Kidney (tissue), 22 donors: ENCODE results near the gene TBX22. TPM values are rescaled to one million over a fixed set of nuclear protein-coding genes. Genes with fewer than 3 reads are reported as not detected.

Source experiments
- DNase-seq, 5 donors: peaks; one replicate each; pipeline ENCODE4 v3.0.0-alpha.2; 2013 to 2020
- FAIRE-seq: peaks from 2 replicates; lab custom pipeline; 2012; peaks lifted over from hg19 to GRCh38; lab: Jason Lieb, UNC
- H3K27ac ChIP-seq, 2 donors: one replicate each; pipeline ENCODE4 v1.7.0; 2013; ENCODE audit warnings: low read depth in 2 of 2, low read length in 2 of 2, inconsistent platforms in 1 of 2
- H3K27me3 ChIP-seq: one replicate; pipeline ENCODE4 v1.7.1; 2013; ENCODE audit warnings: low read length, inconsistent platforms; ENCODE audit not compliant: control insufficient read depth, insufficient read depth
- H3K36me3 ChIP-seq, 3 donors: one replicate each; pipeline versions ENCODE4 v1.7.0 to v1.7.1; 2013; ENCODE audit warnings: low read length in 3 of 3, control low read depth in 1 of 3, inconsistent platforms in 1 of 3; ENCODE audit not compliant: insufficient read depth in 3 of 3, control insufficient read depth in 2 of 3
- H3K4me1 ChIP-seq, 3 donors: one replicate each; pipeline versions ENCODE4 v1.7.0 to v1.7.1; 2013; ENCODE audit warnings: low read length in 3 of 3, inconsistent platforms in 1 of 3, low read depth in 1 of 3; ENCODE audit not compliant: control insufficient read depth in 2 of 3, insufficient read depth in 2 of 3
- H3K4me3 ChIP-seq, 3 donors: one replicate each; pipeline versions ENCODE4 v1.7.0 to v1.8.1; 2013; ENCODE audit warnings: low read length in 3 of 3, control low read depth in 1 of 3, inconsistent platforms in 1 of 3
- H3K9ac ChIP-seq, 3 donors: one replicate each; pipeline versions ENCODE4 v1.7.0 to v1.7.1; 2013; ENCODE audit warnings: low read length in 3 of 3, control low read depth in 1 of 3, inconsistent platforms in 1 of 3
- H3K9me3 ChIP-seq, 3 donors: one replicate each; pipeline versions ENCODE4 v1.7.0 to v1.7.1; 2013; ENCODE audit warnings: low read length in 3 of 3, control low read depth in 1 of 3, inconsistent platforms in 1 of 3; ENCODE audit not compliant: control insufficient read depth in 2 of 3, insufficient read depth in 1 of 3
- intact Hi-C: fragments of 100-400 bp; cut with DNase I; formaldehyde crosslinking; loops from one replicate; pipeline ENCODE4 v1.11.1; 2022
- long read RNA-seq, 10 donors: library from polyadenylated mRNA in 1 of 10; unstranded in 1 of 10; transcript quantifications; one replicate each; pipeline ENCODE4 v2.0.0 and lab custom pipeline, GENCODE V29; 2021 to 2026
- polyA plus RNA-seq: library from polyadenylated mRNA; stranded (reverse); fragments of 350-450 nt; fragmentation: Illumina TruSeq; extraction: RNeasy Lipid Tissue Mini Kit (QIAGEN cat#74804); gene quantifications from one replicate; pipeline ENCODE4 v1.2.3, GENCODE V29; 2014; ENCODE audit warnings: low read depth, low replicate concordance; ENCODE audit not compliant: insufficient read depth
- total RNA-seq: library from RNA; stranded (reverse); fragmentation: NEBNext Ultra II Directional; extraction: Animal tissue kit (Norgen Biotek cat#: 25700); gene quantifications from one replicate; pipeline ENCODE4 v1.2.1, GENCODE V29; 2021
- TF ChIP-seq, protein P1 (sequence below): IDR thresholded peaks from 3 replicates; pipeline ENCODE4 v1.5.1; 2012; ENCODE audit warnings: mild to moderate bottlenecking, moderate library complexity, borderline replicate concordance; ENCODE audit not compliant: insufficient read depth; ENCODE audit errors: extremely low read depth
- donor health status: control.
- donor health status: control.
- donor health status: control.
- donor health status: control.
- donor health status: control.
- donor health status: DM: yes; HTN: yes; CAD: no.
- donor health status: Normal renal cell carcinoma (clear cell type).

Gene TBX22, protein sequence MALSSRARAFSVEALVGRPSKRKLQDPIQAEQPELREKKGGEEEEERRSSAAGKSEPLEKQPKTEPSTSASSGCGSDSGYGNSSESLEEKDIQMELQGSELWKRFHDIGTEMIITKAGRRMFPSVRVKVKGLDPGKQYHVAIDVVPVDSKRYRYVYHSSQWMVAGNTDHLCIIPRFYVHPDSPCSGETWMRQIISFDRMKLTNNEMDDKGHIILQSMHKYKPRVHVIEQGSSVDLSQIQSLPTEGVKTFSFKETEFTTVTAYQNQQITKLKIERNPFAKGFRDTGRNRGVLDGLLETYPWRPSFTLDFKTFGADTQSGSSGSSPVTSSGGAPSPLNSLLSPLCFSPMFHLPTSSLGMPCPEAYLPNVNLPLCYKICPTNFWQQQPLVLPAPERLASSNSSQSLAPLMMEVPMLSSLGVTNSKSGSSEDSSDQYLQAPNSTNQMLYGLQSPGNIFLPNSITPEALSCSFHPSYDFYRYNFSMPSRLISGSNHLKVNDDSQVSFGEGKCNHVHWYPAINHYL
- not detected for total RNA-seq
- polyA plus RNA-seq, result not detected
- long read RNA-seq, donor 1, result 0 reads
- long read RNA-seq, donor 2, result 0 reads
- long read RNA-seq, donor 3, result 0 reads
- long read RNA-seq, donor 4, result 0 reads
- long read RNA-seq, donor 5, result 0 reads
- long read RNA-seq, donor 6, result 0 reads
- long read RNA-seq, donor 7, result 0 reads
- long read RNA-seq, donor 8, partial matches to known transcripts, result 0 of 1 reads
- long read RNA-seq, donor 8, other reads (novel, unspliced or antisense), result 0 of 1 reads
- long read RNA-seq, donor 9, result 0 reads
- long read RNA-seq, donor 10, result 0 reads

DNA sequence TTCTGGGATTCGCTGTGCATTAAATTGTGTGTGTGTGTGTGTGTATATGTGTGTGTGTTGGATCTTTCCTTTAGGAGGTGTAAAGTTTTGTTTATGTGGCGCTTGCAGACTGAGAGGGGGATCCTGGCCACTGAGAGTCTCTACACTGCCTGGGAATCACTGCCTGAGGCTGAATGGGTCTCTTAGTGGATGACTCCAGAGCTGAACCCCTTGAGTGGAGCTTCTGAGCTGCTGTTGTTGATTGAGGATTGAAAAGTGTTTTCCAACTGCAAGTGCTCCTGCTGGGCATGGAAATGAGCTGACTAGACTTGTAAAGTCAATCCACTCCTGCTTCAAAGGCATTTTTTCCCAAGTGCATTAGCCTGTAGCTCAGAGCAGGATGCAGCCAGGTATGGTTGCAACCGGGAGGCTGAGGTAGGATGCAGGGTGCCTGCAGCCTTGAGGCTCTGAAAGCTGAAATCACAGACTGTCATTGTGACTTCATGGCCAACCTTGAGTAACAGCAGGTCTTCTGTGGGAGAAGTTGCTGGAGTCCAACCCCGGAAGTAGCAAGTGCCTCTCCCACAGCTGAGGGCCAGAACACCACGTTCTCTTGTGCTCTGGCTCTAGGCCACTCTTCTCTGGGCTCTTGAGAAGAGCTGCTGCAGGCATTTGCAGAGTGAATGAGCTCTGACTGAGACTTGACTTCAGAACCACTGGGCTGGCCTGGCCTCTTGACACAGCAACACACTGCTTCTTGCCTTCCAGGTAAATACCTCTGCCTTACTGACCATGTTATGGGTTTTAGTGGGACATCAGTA, at the start of gene TBX22:
TSS of gene TBX22 (plus strand) at position 613 of the 800 bp plus-strand sequence. CDS start 7,517 bp downstream, outside the sequence.
- intact Hi-C loops, result no loop called here
- Histone ChIP-seq H3K4me1 (no peaks in the 10 kb centered on the region), H3K9ac (no peak within 1 kb of the TSS), H3K9me3 (no peaks in the 10 kb centered on the region), H3K27me3 (no peaks in the 10 kb centered on the region), H3K36me3 (no peaks in the 10 kb centered on the region), H3K4me3 (no peak within 1 kb of the TSS), H3K27ac (no peak within 1 kb of the TSS)
- TF ChIP-seq, protein P1, sequence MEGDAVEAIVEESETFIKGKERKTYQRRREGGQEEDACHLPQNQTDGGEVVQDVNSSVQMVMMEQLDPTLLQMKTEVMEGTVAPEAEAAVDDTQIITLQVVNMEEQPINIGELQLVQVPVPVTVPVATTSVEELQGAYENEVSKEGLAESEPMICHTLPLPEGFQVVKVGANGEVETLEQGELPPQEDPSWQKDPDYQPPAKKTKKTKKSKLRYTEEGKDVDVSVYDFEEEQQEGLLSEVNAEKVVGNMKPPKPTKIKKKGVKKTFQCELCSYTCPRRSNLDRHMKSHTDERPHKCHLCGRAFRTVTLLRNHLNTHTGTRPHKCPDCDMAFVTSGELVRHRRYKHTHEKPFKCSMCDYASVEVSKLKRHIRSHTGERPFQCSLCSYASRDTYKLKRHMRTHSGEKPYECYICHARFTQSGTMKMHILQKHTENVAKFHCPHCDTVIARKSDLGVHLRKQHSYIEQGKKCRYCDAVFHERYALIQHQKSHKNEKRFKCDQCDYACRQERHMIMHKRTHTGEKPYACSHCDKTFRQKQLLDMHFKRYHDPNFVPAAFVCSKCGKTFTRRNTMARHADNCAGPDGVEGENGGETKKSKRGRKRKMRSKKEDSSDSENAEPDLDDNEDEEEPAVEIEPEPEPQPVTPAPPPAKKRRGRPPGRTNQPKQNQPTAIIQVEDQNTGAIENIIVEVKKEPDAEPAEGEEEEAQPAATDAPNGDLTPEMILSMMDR, result no peak
- FAIRE-seq (no peak), DNase-seq (no peak)

DNA sequence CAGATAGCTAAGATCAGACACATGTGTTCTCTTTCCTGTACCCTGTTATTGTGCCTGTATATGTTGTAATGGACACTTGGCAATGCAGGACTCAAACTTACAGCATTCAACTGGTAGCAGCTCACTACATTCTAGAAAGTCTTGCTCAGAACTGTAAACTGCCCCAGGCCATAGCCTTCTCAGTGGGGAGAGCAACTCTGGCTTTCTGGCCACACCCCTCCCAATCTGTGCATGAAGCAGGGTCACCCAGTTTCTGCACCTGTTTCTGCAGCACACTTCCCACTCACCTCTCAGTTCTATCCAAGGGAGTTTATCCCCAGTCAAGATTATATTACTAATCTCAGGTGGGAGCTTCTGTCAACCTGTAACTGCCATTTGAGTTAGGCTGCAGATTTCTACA, 38.9 kb upstream of the TBX22 start:
- Histone ChIP-seq H3K27ac (no peak overlapping the region), H3K4me1 (no peaks in the 10 kb centered on the region), H3K9ac (no peak overlapping the region), H3K36me3 (no peaks in the 10 kb centered on the region), H3K9me3 (no peaks in the 10 kb centered on the region), H3K27me3 (no peaks in the 10 kb centered on the region), H3K4me3 (no peak overlapping the region)
- TF ChIP-seq, protein P1, result no peak
- FAIRE-seq (no peak), DNase-seq (no peak)
- intact Hi-C loops, result no loop called here

DNA sequence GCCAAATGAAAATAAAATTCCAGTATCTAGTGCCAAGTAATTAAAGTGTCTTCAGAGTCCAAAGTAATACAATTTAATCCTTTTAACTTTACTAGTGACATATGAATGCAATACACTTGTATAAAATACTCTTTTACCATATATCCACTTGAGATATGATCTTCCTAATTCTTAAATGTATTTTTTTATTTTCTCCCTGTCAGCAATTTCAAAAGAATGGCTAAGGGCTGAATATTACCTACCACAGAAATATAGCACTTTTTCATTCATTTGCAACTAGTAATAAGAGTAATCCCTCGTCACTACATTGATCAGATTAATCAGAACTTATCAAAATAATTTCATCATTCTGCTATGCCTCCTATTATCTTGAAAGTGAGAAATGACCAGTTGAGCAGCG, 10.1 kb upstream of the TBX22 start:
- Histone ChIP-seq H3K9ac (no peak overlapping the region), H3K27me3 (no peaks in the 10 kb centered on the region), H3K4me3 (no peak overlapping the region), H3K9me3 (no peaks in the 10 kb centered on the region), H3K36me3 (no peaks in the 10 kb centered on the region), H3K4me1 (no peaks in the 10 kb centered on the region), H3K27ac (no peak overlapping the region)
- FAIRE-seq (no peak), DNase-seq (no peak)
- TF ChIP-seq, protein P1, result no peak
- intact Hi-C loops, result no loop called here
